ENCODE results near the gene CCNG2. TPM values are rescaled to one million over a fixed set of nuclear protein-coding genes. Genes with fewer than 3 reads are reported as not detected.

CCNG2 gene, protein sequence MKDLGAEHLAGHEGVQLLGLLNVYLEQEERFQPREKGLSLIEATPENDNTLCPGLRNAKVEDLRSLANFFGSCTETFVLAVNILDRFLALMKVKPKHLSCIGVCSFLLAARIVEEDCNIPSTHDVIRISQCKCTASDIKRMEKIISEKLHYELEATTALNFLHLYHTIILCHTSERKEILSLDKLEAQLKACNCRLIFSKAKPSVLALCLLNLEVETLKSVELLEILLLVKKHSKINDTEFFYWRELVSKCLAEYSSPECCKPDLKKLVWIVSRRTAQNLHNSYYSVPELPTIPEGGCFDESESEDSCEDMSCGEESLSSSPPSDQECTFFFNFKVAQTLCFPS
- total RNA-seq (10 to 100 TPM; 22.2 to 22.9 TPM), polyA plus RNA-seq (10 to 100 TPM; 17.0 to 18.3 TPM)

DNA sequence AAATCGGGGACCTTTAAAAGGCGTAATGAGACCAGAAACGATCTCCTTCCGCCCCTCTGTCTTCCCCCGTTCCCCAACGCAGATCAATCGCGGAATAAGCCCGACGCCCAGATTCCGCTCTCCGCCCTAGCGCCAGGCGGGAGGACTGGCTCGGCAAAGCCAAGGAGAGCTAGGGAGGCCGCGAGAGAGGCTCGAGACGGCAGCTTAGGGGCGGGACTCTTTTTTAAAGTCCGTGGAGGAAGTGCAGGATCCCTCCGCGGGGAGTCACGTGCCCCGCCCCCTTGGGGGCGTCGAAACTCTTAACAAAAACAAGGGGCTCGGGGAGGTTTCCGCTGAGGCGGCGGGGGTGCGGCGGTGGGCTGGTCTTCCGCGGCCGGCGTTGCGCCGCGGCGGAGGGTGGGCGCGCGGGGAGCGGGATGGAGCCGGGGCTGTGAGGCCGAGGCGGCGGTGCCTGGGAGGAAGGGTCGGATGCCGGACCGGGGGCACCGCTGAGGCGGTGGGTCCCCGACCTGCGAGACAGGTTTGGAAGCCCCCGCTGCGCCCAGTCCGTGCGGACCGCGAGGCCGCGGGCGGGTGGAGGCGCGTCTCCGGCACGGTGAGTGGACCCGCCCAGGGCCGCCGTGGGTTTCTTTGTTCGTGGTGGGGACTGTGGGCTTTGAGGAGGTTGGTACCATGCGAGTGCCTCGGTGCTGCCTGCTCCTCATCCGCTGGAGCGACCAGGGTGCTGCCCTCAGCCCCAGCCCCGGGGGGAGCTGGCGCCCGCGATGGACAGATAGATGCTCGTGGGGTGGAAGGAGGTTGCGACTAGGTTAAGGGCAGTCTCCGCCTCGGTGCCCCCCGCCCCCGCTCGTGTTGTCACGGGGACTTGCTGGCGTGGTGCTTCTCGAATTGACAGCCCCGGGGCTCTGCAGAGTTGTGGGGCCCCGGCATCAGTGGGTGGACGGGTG, at the start of gene CCNG2:
CCNG2 (plus strand) TSS at position 296 of the 947 bp plus-strand sequence. CDS start 1,326 bp downstream, outside the sequence.
- Mint-ChIP-seq H3K9me3 (peaks cover 0 to 4% (median 0%) of the 10 kb centered on the region in 8 donors), H3K27ac (peak within 1 kb of the TSS; percentile 97 to 99 (median 98)), H3K4me3 (peak within 1 kb of the TSS; percentile 92 to 100 (median 98)), H3K27me3 (peaks cover 0 to 6% of the 10 kb centered on the region in 2 donors), H3K36me3 (peaks cover 10 to 24% of the 10 kb centered on the region in 2 donors), H3K4me1 (peaks cover 21 to 58% (median 25%) of the 10 kb centered on the region in 4 donors)
- no peaks in the 10 kb centered on the region for H3K9me3 ChIP-seq (ENCODE audit: control insufficient read depth in 1 of 2, low read length in 2 of 2)
- intact Hi-C loops (cut with micrococcal nuclease): loop anchor here (1.0 to 10.0 kb wide), 11 partner anchors 36 to 1642 kb away; partner anchors contain the start of genes BMP2K, MRPL1, NAAA and RCHY1
- no peaks in the 10 kb centered on the region for H3K27me3 ChIP-seq (ENCODE audit: insufficient read depth, low read length)
- ChIA-PET POLR2A (ENCODE audit: partially characterized antibody) (interaction anchor here (0.8 to 5.8 kb wide), 15 partner anchors 11 to 1642 kb away, joined by 3 to 60 read pairs (median 3); partner anchors contain the start of gene CCNI), CTCF (ENCODE audit: partially characterized antibody) (interaction anchor here (2.1 to 4.8 kb wide), 2 partner anchors 46 to 62 kb away, joined by 6 to 31 read pairs; no protein-coding TSS in a partner anchor)
- H3K4me3 ChIP-seq (ENCODE audit: low read length in 2 of 2): peak within 1 kb of the TSS; percentile 87 to 98
- H3K36me3 ChIP-seq (ENCODE audit: insufficient read depth, low read length): no peaks in the 10 kb centered on the region
- H3K4me1 ChIP-seq (ENCODE audit: insufficient read depth, low read length): peaks cover 35% of the 10 kb centered on the region
- peak within 1 kb of the TSS; percentile 77 for H3K27ac ChIP-seq (ENCODE audit: low read depth, low read length)
- peak; percentile 50 to 90 (median 63) for DNase-seq

DNA sequence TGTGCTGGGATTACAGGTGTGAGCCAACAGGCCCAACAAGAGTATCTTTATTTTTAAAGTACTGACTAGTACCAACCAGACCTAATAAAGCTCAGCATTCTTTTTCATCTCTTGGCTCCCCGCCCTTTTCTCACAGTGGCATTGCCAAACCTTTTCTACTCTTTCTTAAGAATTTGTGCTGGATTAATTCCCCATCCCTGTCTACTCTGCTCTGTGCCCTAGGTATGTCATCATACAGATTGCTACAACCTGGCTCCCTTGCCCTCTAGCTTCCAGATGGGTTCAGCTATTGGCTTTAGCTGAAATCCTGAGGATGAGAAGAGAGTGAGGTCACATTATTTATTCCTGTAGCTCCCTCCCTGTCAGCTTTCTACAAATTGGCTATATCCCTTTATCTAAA, 46.3 kb upstream of the CCNG2 start:
- ChIA-PET CTCF (ENCODE audit: partially characterized antibody) (interaction anchor here (1.8 to 1.9 kb wide), 2 partner anchors 15 to 18 kb away, joined by 6 to 7 read pairs; no protein-coding TSS in a partner anchor), POLR2A (ENCODE audit: partially characterized antibody) (interaction anchor here (1.0 kb wide), 1 partner anchor 46 kb away, joined by 3 read pairs; no protein-coding TSS in a partner anchor)
- Histone ChIP-seq H3K9me3 (ENCODE audit: control insufficient read depth in 1 of 2, low read length in 2 of 2) (no peaks in the 10 kb centered on the region), H3K27me3 (ENCODE audit: insufficient read depth, low read length) (no peaks in the 10 kb centered on the region), H3K4me3 (ENCODE audit: low read length in 2 of 2) (no peak overlapping the region), H3K4me1 (ENCODE audit: insufficient read depth, low read length) (no peaks in the 10 kb centered on the region), H3K27ac (ENCODE audit: low read depth, low read length) (no peak overlapping the region), H3K36me3 (ENCODE audit: insufficient read depth, low read length) (no peaks in the 10 kb centered on the region)
- Mint-ChIP-seq H3K4me3 (no peak overlapping the region), H3K9me3 (peaks cover 0 to 2% (median 0%) of the 10 kb centered on the region in 8 donors), H3K4me1 (no peaks in the 10 kb centered on the region), H3K27ac (peak overlapping the region in 1 of 7 donors; percentile 11), H3K27me3 (peaks cover 5 to 12% of the 10 kb centered on the region in 2 donors), H3K36me3 (peaks cover 0 to 4% of the 10 kb centered on the region in 2 donors)
- intact Hi-C loops (cut with micrococcal nuclease): no loop called here
- no peak for DNase-seq

DNA sequence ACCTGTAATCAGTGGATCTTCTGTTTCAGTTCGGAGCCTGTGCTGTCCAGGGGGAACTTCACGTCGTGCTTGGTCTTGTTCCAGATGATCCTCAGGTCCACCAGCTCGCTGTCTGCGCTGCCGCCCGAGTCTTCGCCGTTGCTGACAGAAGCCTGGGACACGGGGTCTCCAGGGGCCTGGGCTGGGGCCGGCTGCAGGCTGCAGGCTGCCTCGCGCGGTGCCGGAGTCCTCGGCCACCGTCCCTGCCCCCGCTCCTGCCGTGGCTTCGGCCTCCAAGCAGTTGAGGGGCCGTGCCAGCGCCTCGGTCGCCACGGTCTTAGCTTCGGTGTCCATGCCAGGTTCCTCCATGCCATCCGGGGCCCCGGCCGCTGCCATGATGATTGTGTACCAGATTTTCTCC, 43.9 kb upstream of the CCNG2 start:
- Histone ChIP-seq H3K27ac (ENCODE audit: low read depth, low read length) (no peak overlapping the region), H3K36me3 (ENCODE audit: insufficient read depth, low read length) (no peaks in the 10 kb centered on the region), H3K27me3 (ENCODE audit: insufficient read depth, low read length) (no peaks in the 10 kb centered on the region), H3K9me3 (ENCODE audit: control insufficient read depth in 1 of 2, low read length in 2 of 2) (no peaks in the 10 kb centered on the region), H3K4me1 (ENCODE audit: insufficient read depth, low read length) (no peaks in the 10 kb centered on the region), H3K4me3 (ENCODE audit: low read length in 2 of 2) (no peak overlapping the region)
- H3K27me3 Mint-ChIP-seq: peaks cover 2 to 9% of the 10 kb centered on the region in 2 donors
- intact Hi-C loops (cut with micrococcal nuclease): no loop called here
- DNase-seq: no peak
- H3K9me3 Mint-ChIP-seq: peaks cover 0 to under 1% (median 0%) of the 10 kb centered on the region in 8 donors
- H3K27ac Mint-ChIP-seq: no peak overlapping the region
- peaks cover 0 to under 1% of the 10 kb centered on the region in 2 donors for H3K36me3 Mint-ChIP-seq
- H3K4me1 Mint-ChIP-seq: no peaks in the 10 kb centered on the region
- POLR2A ChIA-PET (ENCODE audit: partially characterized antibody): no interaction called here
- CTCF ChIA-PET (ENCODE audit: partially characterized antibody): no interaction called here
- H3K4me3 Mint-ChIP-seq: no peak overlapping the region

DNA sequence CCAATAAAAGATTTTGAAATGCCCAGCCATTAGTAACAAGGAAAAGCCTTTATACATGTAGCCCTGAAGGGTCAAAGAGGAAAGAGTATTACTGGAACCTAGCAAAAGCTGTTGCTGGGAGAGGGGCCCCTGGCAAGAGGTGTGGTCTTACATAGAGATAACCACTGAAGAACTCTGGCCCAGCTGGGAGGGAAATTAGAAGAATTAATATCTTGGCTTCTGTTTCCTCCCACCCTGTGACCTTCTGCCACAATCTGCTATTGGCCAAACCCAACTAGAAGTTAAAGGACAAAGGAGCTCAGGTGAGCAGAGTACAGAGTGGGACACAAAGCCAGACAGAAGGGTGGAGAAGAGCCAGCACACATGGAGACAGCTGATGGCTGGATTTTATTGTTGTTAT, 39.3 kb upstream of the CCNG2 start:
- no peak overlapping the region for H3K27ac ChIP-seq (ENCODE audit: low read depth, low read length)
- intact Hi-C loops (cut with micrococcal nuclease): no loop called here
- no peaks in the 10 kb centered on the region for H3K36me3 Mint-ChIP-seq
- CTCF ChIA-PET (ENCODE audit: partially characterized antibody): no interaction called here
- no peaks in the 10 kb centered on the region for H3K4me1 ChIP-seq (ENCODE audit: insufficient read depth, low read length)
- no peak overlapping the region for H3K27ac Mint-ChIP-seq
- no peaks in the 10 kb centered on the region for H3K27me3 ChIP-seq (ENCODE audit: insufficient read depth, low read length)
- H3K4me3 ChIP-seq (ENCODE audit: low read length in 2 of 2): no peak overlapping the region
- H3K9me3 Mint-ChIP-seq: no peaks in the 10 kb centered on the region
- H3K4me3 Mint-ChIP-seq: no peak overlapping the region
- peaks cover 0 to 10% of the 10 kb centered on the region in 2 donors for H3K27me3 Mint-ChIP-seq
- POLR2A ChIA-PET (ENCODE audit: partially characterized antibody): no interaction called here
- no peaks in the 10 kb centered on the region for H3K9me3 ChIP-seq (ENCODE audit: control insufficient read depth in 1 of 2, low read length in 2 of 2)
- no peaks in the 10 kb centered on the region for H3K4me1 Mint-ChIP-seq
- H3K36me3 ChIP-seq (ENCODE audit: insufficient read depth, low read length): no peaks in the 10 kb centered on the region
- no peak for DNase-seq

DNA sequence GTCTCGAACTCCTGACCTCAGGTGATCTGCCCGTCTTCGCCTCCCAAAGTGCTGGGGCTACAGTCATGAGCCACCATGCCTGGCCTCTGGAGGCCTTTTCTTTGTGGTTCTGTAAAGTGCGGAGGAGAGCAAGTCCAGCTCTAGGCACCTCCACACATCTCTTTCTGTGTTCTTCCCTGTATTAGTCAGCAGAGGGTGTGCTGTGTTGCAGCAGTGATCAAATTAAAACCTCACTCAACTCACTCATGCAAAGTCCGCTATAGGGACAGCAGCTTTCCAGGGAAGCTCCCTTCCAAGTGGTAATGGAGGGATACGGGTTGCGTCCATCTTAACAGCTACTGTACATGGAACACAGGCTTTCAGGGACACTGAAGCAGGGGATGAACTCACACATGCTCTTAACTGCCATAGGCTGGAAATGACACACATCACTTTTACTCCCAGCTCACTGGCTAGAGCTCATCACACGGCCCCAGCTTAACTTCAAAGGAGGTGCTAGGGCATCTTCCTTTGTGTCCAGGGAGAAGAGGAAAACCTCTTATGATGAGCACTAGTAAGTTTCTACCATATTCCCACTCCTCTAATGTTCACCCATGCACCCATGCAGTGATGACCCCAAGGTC, 36.0 kb upstream of the CCNG2 start:
- Histone ChIP-seq H3K4me3 (ENCODE audit: low read length in 2 of 2) (no peak overlapping the region), H3K27me3 (ENCODE audit: insufficient read depth, low read length) (no peaks in the 10 kb centered on the region), H3K27ac (ENCODE audit: low read depth, low read length) (no peak overlapping the region), H3K36me3 (ENCODE audit: insufficient read depth, low read length) (no peaks in the 10 kb centered on the region), H3K4me1 (ENCODE audit: insufficient read depth, low read length) (no peaks in the 10 kb centered on the region), H3K9me3 (ENCODE audit: control insufficient read depth in 1 of 2, low read length in 2 of 2) (no peaks in the 10 kb centered on the region)
- CTCF ChIA-PET (ENCODE audit: partially characterized antibody): interaction anchor here (0.6 to 2.1 kb wide), 3 partner anchors 23 to 82 kb away, joined by 3 to 11 read pairs (median 4); no protein-coding TSS in a partner anchor
- H3K27ac Mint-ChIP-seq: no peak overlapping the region
- H3K4me1 Mint-ChIP-seq: no peaks in the 10 kb centered on the region
- intact Hi-C loops (cut with micrococcal nuclease): no loop called here
- H3K9me3 Mint-ChIP-seq: no peaks in the 10 kb centered on the region
- no peak for DNase-seq
- H3K4me3 Mint-ChIP-seq: no peak overlapping the region
- H3K27me3 Mint-ChIP-seq: peaks cover 0 to 7% of the 10 kb centered on the region in 2 donors
- H3K36me3 Mint-ChIP-seq: no peaks in the 10 kb centered on the region
- POLR2A ChIA-PET (ENCODE audit: partially characterized antibody): no interaction called here

DNA sequence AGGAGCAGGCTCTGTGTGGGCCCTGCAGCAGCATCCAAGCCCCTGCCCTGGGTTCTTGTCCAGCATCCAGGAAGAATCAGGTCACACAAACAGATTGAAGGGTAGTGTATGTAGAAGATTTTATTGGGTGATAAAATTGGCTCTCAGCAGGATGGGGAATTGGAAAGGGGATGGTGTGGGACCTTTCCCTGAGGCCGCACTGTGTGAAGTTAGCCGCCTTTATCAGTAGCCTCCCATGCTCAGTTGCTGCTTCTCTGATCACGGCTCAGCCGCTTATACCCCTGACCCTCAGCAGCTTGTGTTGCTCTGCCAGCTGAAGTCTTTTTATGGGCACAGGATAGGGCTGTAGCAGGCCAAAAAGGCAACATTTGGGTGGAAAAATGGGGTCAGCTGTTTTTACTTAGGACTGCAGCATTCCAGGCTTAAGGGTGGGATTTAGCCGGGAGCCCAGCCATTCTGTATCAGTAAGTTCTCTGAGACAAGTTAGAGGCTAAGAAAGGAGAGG, 35.2 kb upstream of the CCNG2 start:
- intact Hi-C loops (cut with micrococcal nuclease): no loop called here
- CTCF ChIA-PET (ENCODE audit: partially characterized antibody): interaction anchor here (2.1 kb wide), 1 partner anchor 82 kb away, joined by 11 read pairs; no protein-coding TSS in a partner anchor
- Histone ChIP-seq H3K4me3 (ENCODE audit: low read length in 2 of 2) (no peak overlapping the region), H3K9me3 (ENCODE audit: control insufficient read depth in 1 of 2, low read length in 2 of 2) (no peaks in the 10 kb centered on the region), H3K36me3 (ENCODE audit: insufficient read depth, low read length) (no peaks in the 10 kb centered on the region), H3K27me3 (ENCODE audit: insufficient read depth, low read length) (no peaks in the 10 kb centered on the region), H3K4me1 (ENCODE audit: insufficient read depth, low read length) (no peaks in the 10 kb centered on the region), H3K27ac (ENCODE audit: low read depth, low read length) (no peak overlapping the region)
- Mint-ChIP-seq H3K36me3 (no peaks in the 10 kb centered on the region), H3K9me3 (no peaks in the 10 kb centered on the region), H3K27me3 (peaks cover 0 to 7% of the 10 kb centered on the region in 2 donors), H3K4me3 (no peak overlapping the region), H3K4me1 (peaks cover 0 to 2% (median under 1%) of the 10 kb centered on the region in 4 donors), H3K27ac (no peak overlapping the region)
- DNase-seq: no peak
- POLR2A ChIA-PET (ENCODE audit: partially characterized antibody): no interaction called here
